ENCODE data around the gene MAGI2. TPM values are rescaled to one million over a fixed set of nuclear protein-coding genes. Genes with fewer than 3 reads are reported as not detected.

MAGI2 gene
- total and polyA plus RNA-seq, 4 donors: 0.37 to 4.1 (median 1.4) TPM

DNA sequence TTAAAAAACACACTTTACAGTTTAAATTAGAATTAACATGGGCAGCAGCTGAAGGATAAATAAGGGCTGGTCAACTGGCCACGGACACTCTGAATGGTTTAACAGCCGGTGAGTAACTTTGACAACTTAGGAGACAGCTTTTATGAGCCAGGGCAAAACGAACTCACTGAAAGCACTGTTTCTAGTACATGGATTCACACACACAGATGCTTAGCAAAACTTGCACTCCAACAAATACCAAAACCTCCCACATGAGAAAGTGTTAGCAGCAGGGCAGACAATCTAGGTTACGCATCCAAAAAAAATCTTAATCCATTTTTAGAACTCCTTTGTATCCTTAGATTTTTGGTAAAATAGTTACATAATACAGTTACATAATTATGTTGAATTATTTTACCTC, 1168.5 kb downstream of the MAGI2 start:
- Histone ChIP-seq H3K36me3 (ENCODE audit: control insufficient read depth in 4 of 4, insufficient read depth in 3 of 4, low read depth in 1 of 4, low read length in 3 of 4) (no peaks in the 10 kb centered on the region), H3K9ac (ENCODE audit: low read depth in 1 of 2, low read length in 2 of 2) (no peak overlapping the region), H3K27me3 (ENCODE audit: control insufficient read depth in 4 of 4, insufficient read depth in 4 of 4, low read length in 3 of 4) (no peaks in the 10 kb centered on the region), H3K4me3 (ENCODE audit: low read depth in 1 of 3, low read length in 3 of 3) (no peak overlapping the region), H3K9me3 (ENCODE audit: control insufficient read depth in 4 of 4, low read length in 3 of 4) (no peaks in the 10 kb centered on the region), H3K27ac (ENCODE audit: low read depth in 1 of 2, low read length in 2 of 2) (no peak overlapping the region), H3K4me1 (ENCODE audit: control insufficient read depth in 4 of 4, insufficient read depth in 4 of 4, low read length in 3 of 4) (no peaks in the 10 kb centered on the region)
- DNase-seq (ENCODE audit: low spot score): no peak
- TF ChIP-seq, protein P1, sequence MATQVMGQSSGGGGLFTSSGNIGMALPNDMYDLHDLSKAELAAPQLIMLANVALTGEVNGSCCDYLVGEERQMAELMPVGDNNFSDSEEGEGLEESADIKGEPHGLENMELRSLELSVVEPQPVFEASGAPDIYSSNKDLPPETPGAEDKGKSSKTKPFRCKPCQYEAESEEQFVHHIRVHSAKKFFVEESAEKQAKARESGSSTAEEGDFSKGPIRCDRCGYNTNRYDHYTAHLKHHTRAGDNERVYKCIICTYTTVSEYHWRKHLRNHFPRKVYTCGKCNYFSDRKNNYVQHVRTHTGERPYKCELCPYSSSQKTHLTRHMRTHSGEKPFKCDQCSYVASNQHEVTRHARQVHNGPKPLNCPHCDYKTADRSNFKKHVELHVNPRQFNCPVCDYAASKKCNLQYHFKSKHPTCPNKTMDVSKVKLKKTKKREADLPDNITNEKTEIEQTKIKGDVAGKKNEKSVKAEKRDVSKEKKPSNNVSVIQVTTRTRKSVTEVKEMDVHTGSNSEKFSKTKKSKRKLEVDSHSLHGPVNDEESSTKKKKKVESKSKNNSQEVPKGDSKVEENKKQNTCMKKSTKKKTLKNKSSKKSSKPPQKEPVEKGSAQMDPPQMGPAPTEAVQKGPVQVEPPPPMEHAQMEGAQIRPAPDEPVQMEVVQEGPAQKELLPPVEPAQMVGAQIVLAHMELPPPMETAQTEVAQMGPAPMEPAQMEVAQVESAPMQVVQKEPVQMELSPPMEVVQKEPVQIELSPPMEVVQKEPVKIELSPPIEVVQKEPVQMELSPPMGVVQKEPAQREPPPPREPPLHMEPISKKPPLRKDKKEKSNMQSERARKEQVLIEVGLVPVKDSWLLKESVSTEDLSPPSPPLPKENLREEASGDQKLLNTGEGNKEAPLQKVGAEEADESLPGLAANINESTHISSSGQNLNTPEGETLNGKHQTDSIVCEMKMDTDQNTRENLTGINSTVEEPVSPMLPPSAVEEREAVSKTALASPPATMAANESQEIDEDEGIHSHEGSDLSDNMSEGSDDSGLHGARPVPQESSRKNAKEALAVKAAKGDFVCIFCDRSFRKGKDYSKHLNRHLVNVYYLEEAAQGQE (IDR thresholded peaks at IDR 0.05): no peak
- no peak for TF ChIP-seq FOXA2 (IDR thresholded peaks at IDR 0.05)
- no peak for TF ChIP-seq JUND (IDR thresholded peaks at IDR 0.05)
- 61% methylated on average over 4 of the region's 4 CpGs for WGBS

DNA sequence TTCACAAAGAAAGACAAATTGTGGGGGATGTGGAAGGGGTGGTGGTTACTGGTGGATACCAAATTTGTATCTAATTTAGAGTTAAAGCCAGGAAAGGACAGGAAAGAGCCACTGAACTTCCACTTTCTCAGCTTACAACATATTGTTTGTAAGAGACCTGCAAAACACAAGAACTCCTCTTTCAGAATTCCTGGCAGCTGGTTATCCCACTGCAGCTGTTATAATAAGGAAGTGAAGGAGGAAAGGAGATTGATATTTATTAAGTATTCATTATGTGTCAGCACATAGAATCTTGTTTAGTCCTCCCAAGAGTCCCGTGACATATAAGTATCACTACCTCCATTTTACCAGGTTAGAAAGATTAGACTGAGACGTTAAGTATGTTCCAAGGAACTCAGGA, 1173.2 kb downstream of the MAGI2 start:
- 84% methylated on average over 2 of the region's 2 CpGs for WGBS

More for the DNA sequence above, 1173.2 kb downstream of the MAGI2 start:
- H3K27ac ChIP-seq (ENCODE audit: low read depth in 1 of 2, low read length in 2 of 2): no peak overlapping the region
- no peak for DNase-seq (ENCODE audit: low spot score)
- no peaks in the 10 kb centered on the region for H3K27me3 ChIP-seq (ENCODE audit: control insufficient read depth in 4 of 4, insufficient read depth in 4 of 4, low read length in 3 of 4)
- no peak for TF ChIP-seq YY1 (IDR thresholded peaks at IDR 0.05)
- TF ChIP-seq, protein P2, sequence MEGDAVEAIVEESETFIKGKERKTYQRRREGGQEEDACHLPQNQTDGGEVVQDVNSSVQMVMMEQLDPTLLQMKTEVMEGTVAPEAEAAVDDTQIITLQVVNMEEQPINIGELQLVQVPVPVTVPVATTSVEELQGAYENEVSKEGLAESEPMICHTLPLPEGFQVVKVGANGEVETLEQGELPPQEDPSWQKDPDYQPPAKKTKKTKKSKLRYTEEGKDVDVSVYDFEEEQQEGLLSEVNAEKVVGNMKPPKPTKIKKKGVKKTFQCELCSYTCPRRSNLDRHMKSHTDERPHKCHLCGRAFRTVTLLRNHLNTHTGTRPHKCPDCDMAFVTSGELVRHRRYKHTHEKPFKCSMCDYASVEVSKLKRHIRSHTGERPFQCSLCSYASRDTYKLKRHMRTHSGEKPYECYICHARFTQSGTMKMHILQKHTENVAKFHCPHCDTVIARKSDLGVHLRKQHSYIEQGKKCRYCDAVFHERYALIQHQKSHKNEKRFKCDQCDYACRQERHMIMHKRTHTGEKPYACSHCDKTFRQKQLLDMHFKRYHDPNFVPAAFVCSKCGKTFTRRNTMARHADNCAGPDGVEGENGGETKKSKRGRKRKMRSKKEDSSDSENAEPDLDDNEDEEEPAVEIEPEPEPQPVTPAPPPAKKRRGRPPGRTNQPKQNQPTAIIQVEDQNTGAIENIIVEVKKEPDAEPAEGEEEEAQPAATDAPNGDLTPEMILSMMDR (IDR thresholded peaks at IDR 0.05; ENCODE audit: low read depth, low read length, missing input control): no peak
- TF ChIP-seq TAF1 (conservative IDR thresholded peaks at IDR 0.05): no peak
- TF ChIP-seq HNF4G (IDR thresholded peaks at IDR 0.05): no peak
- TF ChIP-seq, protein P3, sequence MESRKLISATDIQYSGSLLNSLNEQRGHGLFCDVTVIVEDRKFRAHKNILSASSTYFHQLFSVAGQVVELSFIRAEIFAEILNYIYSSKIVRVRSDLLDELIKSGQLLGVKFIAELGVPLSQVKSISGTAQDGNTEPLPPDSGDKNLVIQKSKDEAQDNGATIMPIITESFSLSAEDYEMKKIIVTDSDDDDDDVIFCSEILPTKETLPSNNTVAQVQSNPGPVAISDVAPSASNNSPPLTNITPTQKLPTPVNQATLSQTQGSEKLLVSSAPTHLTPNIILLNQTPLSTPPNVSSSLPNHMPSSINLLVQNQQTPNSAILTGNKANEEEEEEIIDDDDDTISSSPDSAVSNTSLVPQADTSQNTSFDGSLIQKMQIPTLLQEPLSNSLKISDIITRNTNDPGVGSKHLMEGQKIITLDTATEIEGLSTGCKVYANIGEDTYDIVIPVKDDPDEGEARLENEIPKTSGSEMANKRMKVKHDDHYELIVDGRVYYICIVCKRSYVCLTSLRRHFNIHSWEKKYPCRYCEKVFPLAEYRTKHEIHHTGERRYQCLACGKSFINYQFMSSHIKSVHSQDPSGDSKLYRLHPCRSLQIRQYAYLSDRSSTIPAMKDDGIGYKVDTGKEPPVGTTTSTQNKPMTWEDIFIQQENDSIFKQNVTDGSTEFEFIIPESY (IDR thresholded peaks at IDR 0.05): no peak
- TF ChIP-seq FOXA1 (IDR thresholded peaks at IDR 0.05): no peak
- TF ChIP-seq FOXA2 (IDR thresholded peaks at IDR 0.05): no peak
- no peak for TF ChIP-seq EGR1 (IDR thresholded peaks at IDR 0.05; ENCODE audit: low read depth in 2 of 2)
- TF ChIP-seq NR2F2 (IDR thresholded peaks at IDR 0.05): no peak
- TF ChIP-seq HNF4A (conservative IDR thresholded peaks at IDR 0.05): no peak
- TF ChIP-seq, protein P4, sequence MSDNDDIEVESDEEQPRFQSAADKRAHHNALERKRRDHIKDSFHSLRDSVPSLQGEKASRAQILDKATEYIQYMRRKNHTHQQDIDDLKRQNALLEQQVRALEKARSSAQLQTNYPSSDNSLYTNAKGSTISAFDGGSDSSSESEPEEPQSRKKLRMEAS (IDR thresholded peaks at IDR 0.05): no peak
- TF ChIP-seq, protein P5, sequence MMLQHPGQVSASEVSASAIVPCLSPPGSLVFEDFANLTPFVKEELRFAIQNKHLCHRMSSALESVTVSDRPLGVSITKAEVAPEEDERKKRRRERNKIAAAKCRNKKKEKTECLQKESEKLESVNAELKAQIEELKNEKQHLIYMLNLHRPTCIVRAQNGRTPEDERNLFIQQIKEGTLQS (IDR thresholded peaks at IDR 0.05): no peak
- no peak for TF ChIP-seq RAD21 (IDR thresholded peaks at IDR 0.05)
- TF ChIP-seq, protein P1 (IDR thresholded peaks at IDR 0.05): no peak
- no peak for TF ChIP-seq RXRA (IDR thresholded peaks at IDR 0.05)
- TF ChIP-seq GABPA (IDR thresholded peaks at IDR 0.05 in 1 of 2, conservative IDR thresholded peaks at IDR 0.05 in 1 of 2): no peak
- no peak for TF ChIP-seq JUND (IDR thresholded peaks at IDR 0.05)
- no peak for TF ChIP-seq SP1 (IDR thresholded peaks at IDR 0.05)
- no peaks in the 10 kb centered on the region for H3K9me3 ChIP-seq (ENCODE audit: control insufficient read depth in 4 of 4, low read length in 3 of 4)
- no peaks in the 10 kb centered on the region for H3K36me3 ChIP-seq (ENCODE audit: control insufficient read depth in 4 of 4, insufficient read depth in 3 of 4, low read depth in 1 of 4, low read length in 3 of 4)
- no peak overlapping the region for H3K4me3 ChIP-seq (ENCODE audit: low read depth in 1 of 3, low read length in 3 of 3)
- H3K9ac ChIP-seq (ENCODE audit: low read depth in 1 of 2, low read length in 2 of 2): no peak overlapping the region
- no peaks in the 10 kb centered on the region for H3K4me1 ChIP-seq (ENCODE audit: control insufficient read depth in 4 of 4, insufficient read depth in 4 of 4, low read length in 3 of 4)

All from liver (tissue), 9 donors.